Gastroesophageal sphincter (tissue), 3 donors: ENCODE measurements around the gene PELI2.

Source experiments
- EP300 ChIP-seq: sonication (generic); formaldehyde crosslinking; IDR thresholded peaks from one replicate; pipeline ENCODE4 v1.6.1; 2017; ENCODE audit warnings: antibody characterized with exemption, mild to moderate bottlenecking
- POLR2A ChIP-seq, 2 donors: fragments of 450-650 bp; IDR thresholded peaks; one replicate each; pipeline ENCODE4 v1.6.1; 2017; ENCODE audit warnings: antibody characterized with exemption in 2 of 2, mild to moderate bottlenecking in 2 of 2, moderate library complexity in 1 of 2
- POLR2AphosphoS5 ChIP-seq: sonication (generic); formaldehyde crosslinking; IDR thresholded peaks from one replicate; pipeline ENCODE4 v1.6.1; 2017; ENCODE audit warnings: antibody characterized with exemption
- TF ChIP-seq, protein P1 (sequence below), 4 experiments: fragments of 200-600 bp in 2 of 4; fragments of 450-650 bp in 2 of 4; sonication (generic) in 1 of 4; IDR thresholded peaks; one replicate each; pipeline ENCODE4 v1.5.1; 2017 to 2019; ENCODE audit warnings: antibody characterized with exemption in 4 of 4, mild to moderate bottlenecking in 2 of 4, moderate library complexity in 2 of 4

DNA sequence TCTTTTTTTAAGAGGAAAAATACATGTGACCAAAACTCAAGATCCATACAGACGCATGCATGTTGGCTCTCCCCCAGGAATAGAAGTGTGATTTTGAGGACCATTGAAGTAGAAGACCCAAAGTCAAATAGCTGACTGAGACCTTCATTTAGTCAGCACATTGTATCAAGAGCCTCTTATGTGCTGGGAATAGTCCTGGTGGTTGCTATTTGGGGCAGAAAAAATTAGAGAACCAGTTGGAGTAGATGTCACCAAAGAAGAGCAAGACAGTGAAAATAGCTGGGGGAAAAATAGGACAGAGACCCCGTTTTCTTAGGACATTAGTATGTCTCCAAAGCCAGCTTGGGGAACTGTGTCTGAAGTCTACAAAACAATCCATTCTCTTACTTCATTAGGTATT is 93.6 kb downstream of the PELI2 start:
- TF ChIP-seq, protein P1, sequence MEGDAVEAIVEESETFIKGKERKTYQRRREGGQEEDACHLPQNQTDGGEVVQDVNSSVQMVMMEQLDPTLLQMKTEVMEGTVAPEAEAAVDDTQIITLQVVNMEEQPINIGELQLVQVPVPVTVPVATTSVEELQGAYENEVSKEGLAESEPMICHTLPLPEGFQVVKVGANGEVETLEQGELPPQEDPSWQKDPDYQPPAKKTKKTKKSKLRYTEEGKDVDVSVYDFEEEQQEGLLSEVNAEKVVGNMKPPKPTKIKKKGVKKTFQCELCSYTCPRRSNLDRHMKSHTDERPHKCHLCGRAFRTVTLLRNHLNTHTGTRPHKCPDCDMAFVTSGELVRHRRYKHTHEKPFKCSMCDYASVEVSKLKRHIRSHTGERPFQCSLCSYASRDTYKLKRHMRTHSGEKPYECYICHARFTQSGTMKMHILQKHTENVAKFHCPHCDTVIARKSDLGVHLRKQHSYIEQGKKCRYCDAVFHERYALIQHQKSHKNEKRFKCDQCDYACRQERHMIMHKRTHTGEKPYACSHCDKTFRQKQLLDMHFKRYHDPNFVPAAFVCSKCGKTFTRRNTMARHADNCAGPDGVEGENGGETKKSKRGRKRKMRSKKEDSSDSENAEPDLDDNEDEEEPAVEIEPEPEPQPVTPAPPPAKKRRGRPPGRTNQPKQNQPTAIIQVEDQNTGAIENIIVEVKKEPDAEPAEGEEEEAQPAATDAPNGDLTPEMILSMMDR (IDR thresholded peaks at IDR 0.05), result no peak
- TF ChIP-seq POLR2AphosphoS5 (no peak), EP300 (no peak), POLR2A (IDR thresholded peaks at IDR 0.05) (no peak)
